DND-41 (cell line): ENCODE measurements around the gene STAG1.

ENCODE experiments used
- ATAC-seq: fragments of 200-7000 bp; cut with Tn5 transposase; 3 replicates; pipeline ENCODE4 v1.9.1; 2021; ENCODE audit warnings: low read depth; ENCODE audit not compliant: insufficient read depth
- DNase-seq: peaks from one replicate; pipeline ENCODE4 v3.0.0-alpha.2; 2020
- H2AFZ ChIP-seq: 2 replicates; pipeline ENCODE4 v1.6.0; 2012; ENCODE audit warnings: low read depth, low read length
- H3K27ac ChIP-seq: 2 replicates; pipeline ENCODE4 v1.5.1; 2012; ENCODE audit warnings: low read length, inconsistent platforms
- H3K27me3 ChIP-seq: fragments of 200-600 bp; sonication (generic); 2 replicates; pipeline ENCODE4 v1.6.0; 2012; ENCODE audit warnings: low read length, mild to moderate bottlenecking, inconsistent platforms; ENCODE audit not compliant: insufficient read depth, poor library complexity
- H3K36me3 ChIP-seq: 2 replicates; pipeline ENCODE4 v1.5.1; 2012; ENCODE audit warnings: low read length, inconsistent platforms; ENCODE audit not compliant: insufficient read depth
- H3K4me1 ChIP-seq: 2 replicates; pipeline ENCODE4 v1.5.1; 2012; ENCODE audit warnings: mild to moderate bottlenecking, low read length; ENCODE audit not compliant: insufficient read depth
- H3K4me2 ChIP-seq: 2 replicates; pipeline ENCODE4 v1.6.0; 2012; ENCODE audit warnings: mild to moderate bottlenecking, moderate library complexity, low read length, inconsistent platforms; ENCODE audit not compliant: insufficient read depth
- H3K4me3 ChIP-seq, 2 experiments: fragments of 200-600 bp in 1 of 2; shearing (Covaris generic) in 1 of 2; 2 replicates each; pipeline ENCODE4 v1.5.1; 2012 to 2016; ENCODE audit warnings: inconsistent platforms in 2 of 2, low read length in 2 of 2, mild to moderate bottlenecking in 2 of 2, low read depth in 1 of 2, moderate library complexity in 1 of 2
- H3K79me2 ChIP-seq: 2 replicates; pipeline ENCODE4 v1.6.0; 2012; ENCODE audit warnings: low read length, inconsistent platforms; ENCODE audit not compliant: insufficient read depth
- H3K9ac ChIP-seq: 2 replicates; pipeline ENCODE4 v1.6.0; 2012; ENCODE audit warnings: low read depth, mild to moderate bottlenecking, inconsistent platforms, low read length, moderate library complexity
- H3K9me3 ChIP-seq: 2 replicates; pipeline ENCODE4 v1.5.1; 2012; ENCODE audit warnings: low read length, moderate library complexity, mild to moderate bottlenecking, inconsistent platforms; ENCODE audit not compliant: insufficient read depth, severe bottlenecking
- H4K20me1 ChIP-seq: 2 replicates; pipeline ENCODE4 v1.6.0; 2012; ENCODE audit warnings: low read length; ENCODE audit not compliant: insufficient read depth
- EZH2 ChIP-seq: IDR thresholded peaks from 3 replicates; pipeline ENCODE4 v1.6.1; 2012; ENCODE audit warnings: borderline replicate concordance, low read depth, mild to moderate bottlenecking, moderate library complexity, low read length, inconsistent platforms; ENCODE audit not compliant: severe bottlenecking
- TF ChIP-seq, protein P1 (sequence below): IDR thresholded peaks from 2 replicates; pipeline ENCODE4 v1.5.1; 2012; ENCODE audit warnings: borderline replicate concordance, low read length, moderate library complexity, mild to moderate bottlenecking; ENCODE audit not compliant: poor library complexity, severe bottlenecking; ENCODE audit errors: extremely low read depth

STAG1 gene

DNA sequence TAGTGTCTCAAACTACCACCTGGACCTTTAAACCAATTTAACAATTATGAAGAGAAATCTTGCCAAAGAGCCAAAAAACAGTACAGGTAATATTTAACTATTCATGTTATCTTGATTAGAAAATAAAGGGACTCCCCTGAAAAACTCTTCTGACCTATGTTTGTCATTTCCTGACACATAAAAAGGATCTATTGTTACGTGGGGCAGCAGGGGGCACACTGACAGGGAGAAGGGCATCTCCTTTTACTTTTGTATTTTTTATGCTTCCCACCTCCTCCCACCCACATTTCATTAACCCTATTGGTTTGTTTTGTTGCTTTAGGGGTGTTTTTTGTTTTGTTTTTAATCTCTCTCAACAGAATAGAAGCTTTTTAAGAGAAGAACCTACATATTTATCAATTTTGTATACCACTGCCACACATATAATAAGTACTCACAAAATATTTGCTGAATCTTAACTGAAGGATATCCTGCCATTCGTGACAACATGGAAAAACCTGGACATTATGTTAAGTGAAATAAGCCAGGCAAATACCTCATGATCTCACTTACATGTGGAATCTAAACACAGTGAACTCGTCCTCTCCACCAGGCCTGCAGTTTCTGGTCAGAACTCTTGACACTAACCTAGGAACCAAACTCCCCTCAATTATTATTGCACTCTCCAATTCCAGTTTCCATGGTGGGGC, 17.7 kb downstream of the STAG1 start:
- H4K20me1 ChIP-seq: peaks cover 71% of the 10 kb centered on the region
- no peak overlapping the region for H2AFZ ChIP-seq
- H3K27me3 ChIP-seq: no peaks in the 10 kb centered on the region
- TF ChIP-seq EZH2: no peak
- TF ChIP-seq, protein P1, sequence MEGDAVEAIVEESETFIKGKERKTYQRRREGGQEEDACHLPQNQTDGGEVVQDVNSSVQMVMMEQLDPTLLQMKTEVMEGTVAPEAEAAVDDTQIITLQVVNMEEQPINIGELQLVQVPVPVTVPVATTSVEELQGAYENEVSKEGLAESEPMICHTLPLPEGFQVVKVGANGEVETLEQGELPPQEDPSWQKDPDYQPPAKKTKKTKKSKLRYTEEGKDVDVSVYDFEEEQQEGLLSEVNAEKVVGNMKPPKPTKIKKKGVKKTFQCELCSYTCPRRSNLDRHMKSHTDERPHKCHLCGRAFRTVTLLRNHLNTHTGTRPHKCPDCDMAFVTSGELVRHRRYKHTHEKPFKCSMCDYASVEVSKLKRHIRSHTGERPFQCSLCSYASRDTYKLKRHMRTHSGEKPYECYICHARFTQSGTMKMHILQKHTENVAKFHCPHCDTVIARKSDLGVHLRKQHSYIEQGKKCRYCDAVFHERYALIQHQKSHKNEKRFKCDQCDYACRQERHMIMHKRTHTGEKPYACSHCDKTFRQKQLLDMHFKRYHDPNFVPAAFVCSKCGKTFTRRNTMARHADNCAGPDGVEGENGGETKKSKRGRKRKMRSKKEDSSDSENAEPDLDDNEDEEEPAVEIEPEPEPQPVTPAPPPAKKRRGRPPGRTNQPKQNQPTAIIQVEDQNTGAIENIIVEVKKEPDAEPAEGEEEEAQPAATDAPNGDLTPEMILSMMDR: peak; percentile 41
- H3K4me2 ChIP-seq: no peak overlapping the region
- H3K4me3 ChIP-seq: no peak overlapping the region
- H3K36me3 ChIP-seq: peaks cover 8% of the 10 kb centered on the region; the same call in 1 of the 2 replicates
- no peaks in the 10 kb centered on the region for H3K9me3 ChIP-seq
- no peak overlapping the region for H3K9ac ChIP-seq
- no peaks in the 10 kb centered on the region; the same call in 1 of the 2 replicates for H3K4me1 ChIP-seq
- 0 out of 3 replicates have a peak, but pooled peaks have one; percentile 49 for ATAC-seq
- DNase-seq: no peak
- peaks cover 100% of the 10 kb centered on the region for H3K79me2 ChIP-seq
- H3K27ac ChIP-seq: no peak overlapping the region

DNA sequence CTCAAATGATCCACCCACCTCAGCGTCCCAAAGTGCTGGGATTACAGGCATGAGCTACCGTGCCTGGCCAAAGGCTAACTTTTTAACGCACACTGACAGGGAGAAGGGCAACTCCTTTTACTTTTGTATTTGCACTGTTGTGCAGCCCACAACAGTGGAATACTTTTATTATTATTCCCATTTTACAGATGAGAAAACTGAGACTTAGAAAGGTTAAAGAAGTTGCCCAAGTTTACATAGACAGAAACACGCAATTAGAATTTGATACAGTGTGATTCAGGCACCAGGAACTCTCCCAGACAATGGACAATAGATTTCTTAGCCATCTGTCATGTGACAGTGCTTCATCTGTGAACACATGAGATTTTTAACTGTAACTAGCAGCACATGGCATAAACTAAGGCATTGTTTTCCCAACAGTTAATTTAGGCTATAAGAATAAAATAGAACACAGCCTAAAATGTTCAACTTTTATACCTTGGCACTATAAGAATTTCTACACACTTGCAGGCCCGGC, 18.8 kb downstream of the STAG1 start:
- Histone ChIP-seq H3K4me2 (no peak overlapping the region), H3K4me3 (no peak overlapping the region), H3K4me1 (no peaks in the 10 kb centered on the region; the same call in 1 of the 2 replicates), H3K27ac (no peak overlapping the region), H4K20me1 (peaks cover 70% of the 10 kb centered on the region; the same call in 1 of the 2 replicates), H3K79me2 (peaks cover 100% of the 10 kb centered on the region), H3K27me3 (no peaks in the 10 kb centered on the region), H3K9me3 (no peaks in the 10 kb centered on the region), H3K36me3 (peaks cover 4% of the 10 kb centered on the region; the same call in 1 of the 2 replicates), H2AFZ (no peak overlapping the region), H3K9ac (no peak overlapping the region)
- no peak for DNase-seq
- TF ChIP-seq EZH2: no peak
- TF ChIP-seq, protein P1: no peak
- ATAC-seq: no peak

DNA sequence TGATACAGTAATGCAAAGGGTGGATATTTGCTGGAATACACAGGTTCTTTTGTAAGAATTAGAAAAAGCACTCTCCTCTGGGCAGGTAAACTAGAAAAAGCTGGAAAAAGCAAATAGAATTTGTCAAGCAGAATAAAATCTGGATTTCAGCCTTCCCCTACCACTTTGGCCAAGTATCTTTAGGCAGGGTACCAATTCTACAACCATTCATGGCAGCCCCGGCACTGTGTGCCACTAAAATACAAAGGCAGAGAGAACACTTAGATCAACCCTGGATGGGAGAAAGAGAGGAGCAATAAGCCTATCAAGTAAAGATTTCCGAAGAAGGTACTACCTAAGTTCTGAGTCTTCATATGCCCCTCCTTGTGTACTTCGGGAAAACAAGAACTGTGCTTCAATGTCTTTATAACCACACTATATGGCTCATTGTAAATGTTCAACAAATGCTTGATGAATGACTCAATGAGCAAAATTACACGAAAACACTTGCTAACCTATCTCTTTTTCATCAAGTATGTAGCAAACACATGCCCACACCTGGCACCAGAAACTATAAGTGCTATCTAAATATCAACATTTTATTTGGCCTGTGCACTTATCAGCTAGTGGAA, 20.8 kb downstream of the STAG1 start:
- H3K4me3 ChIP-seq: no peak overlapping the region
- TF ChIP-seq, protein P1: no peak
- no peak for TF ChIP-seq EZH2
- no peak overlapping the region for H3K9ac ChIP-seq
- H4K20me1 ChIP-seq: peaks cover 78% of the 10 kb centered on the region; the same call in 1 of the 2 replicates
- no peak overlapping the region for H2AFZ ChIP-seq
- peaks cover 100% of the 10 kb centered on the region for H3K79me2 ChIP-seq
- peaks cover 4% of the 10 kb centered on the region; the same call in 1 of the 2 replicates for H3K36me3 ChIP-seq
- no peaks in the 10 kb centered on the region for H3K27me3 ChIP-seq
- ATAC-seq (0 out of 3 replicates have a peak, but pooled peaks have one; percentile 5), DNase-seq (no peak)
- H3K9me3 ChIP-seq: no peaks in the 10 kb centered on the region
- no peak overlapping the region for H3K4me2 ChIP-seq
- no peaks in the 10 kb centered on the region; the same call in 1 of the 2 replicates for H3K4me1 ChIP-seq
- no peak overlapping the region for H3K27ac ChIP-seq
